ENCODE data around the gene RAB11FIP5. TPM values are rescaled to one million over a fixed set of nuclear protein-coding genes. Genes with fewer than 3 reads are reported as not detected.

Gene RAB11FIP5
- total and polyA plus RNA-seq, 2 of the 4 experiments (the other 2 are of a cell fraction) = 21.5 to 34.5 TPM

- intact Hi-C loops (cut with micrococcal nuclease) (no loop called here), in situ Hi-C loops (cut with MboI; ENCODE audit: low sequenced_read_pairs) (no loop called here), dilution Hi-C loops (cut with HindIII; ENCODE audit: low sequenced_read_pairs, unreplicated experiment) (no loop called here)
- ATAC-seq (ENCODE audit: low read depth) = no peak
- Histone ChIP-seq H3K79me1 (ENCODE audit: low read depth in 1 of 2, low read length in 2 of 2) (peaks cover 14 to 33% of the 10 kb centered on the region in 2 experiments), H3K56ac (ENCODE audit: extremely low read depth, insufficient read depth, low read length) (no peak overlapping the region), H3K4ac (ENCODE audit: low read depth, low read length) (no peak overlapping the region), H4K20me1 (ENCODE audit: insufficient read depth, low read length) (peaks cover 24% of the 10 kb centered on the region), H2AK5ac (ENCODE audit: low read depth, low read length) (no peak overlapping the region), H3K27ac (ENCODE audit: insufficient read depth, low read length) (no peak overlapping the region), H2AFZ (replicated peaks; ENCODE audit: low read length, poor library complexity) (no peak overlapping the region), H3K4me2 (ENCODE audit: low read depth, low read length) (no peak overlapping the region), H4K5ac (ENCODE audit: low read depth, low read length) (no peak overlapping the region), H3K4me1 (ENCODE audit: control insufficient read depth, insufficient read depth, low read length) (peaks cover 4% of the 10 kb centered on the region; the same call in 1 of the 2 replicates), H3K18ac (ENCODE audit: low read depth, low read length) (no peak overlapping the region), H2BK120ac (ENCODE audit: low read depth, low read length) (no peak overlapping the region), H3K36me3 (ENCODE audit: control insufficient read depth, insufficient read depth, low read length) (peaks cover 44% of the 10 kb centered on the region), H3K9me1 (ENCODE audit: insufficient read depth, low read length) (no peaks in the 10 kb centered on the region), H3K4me3 (ENCODE audit: insufficient read depth, low read depth, low read length) (no peak overlapping the region), H2BK20ac (ENCODE audit: low read depth, low read length) (no peak overlapping the region), H3K9ac (ENCODE audit: low read depth, low read length) (no peak overlapping the region), H4K91ac (ENCODE audit: insufficient read depth, low read depth, low read length) (no peak overlapping the region), H3K14ac (replicated peaks; ENCODE audit: low read depth, low read length) (no peak overlapping the region), H4K8ac (ENCODE audit: low read depth in 2 of 2, low read length in 2 of 2) (no peak overlapping the region), H3K23ac (ENCODE audit: low read depth, low read length) (no peak overlapping the region), H3K9me3 (ENCODE audit: control insufficient read depth, insufficient read depth, low read length) (no peaks in the 10 kb centered on the region), H2BK15ac (ENCODE audit: low read depth, low read length) (no peak overlapping the region), H2BK5ac (ENCODE audit: low read depth, low read length, poor library complexity, severe bottlenecking) (no peak overlapping the region), H2AK9ac (replicated peaks; ENCODE audit: low read depth, low read length, poor library complexity) (no peak overlapping the region), H3K27me3 (ENCODE audit: control insufficient read depth, insufficient read depth, low read length) (no peaks in the 10 kb centered on the region)
- no TSS peak for BruUV-seq (replicated peaks)
- TF ChIP-seq CHD1 (IDR thresholded peaks at IDR 0.05; ENCODE audit: low read depth, low read length) (no peak), ELK1 (IDR thresholded peaks at IDR 0.05; ENCODE audit: borderline replicate concordance, low read depth, low read length) (no peak), POLR2A (IDR thresholded peaks at IDR 0.05; ENCODE audit: low read depth, low read length) (no peak), MAZ (IDR thresholded peaks at IDR 0.05; ENCODE audit: borderline replicate concordance, low read depth, low read length) (no peak)
- WGBS, 2 experiments (ENCODE audit: extremely low coverage in 2 of 2, insufficient read length in 1 of 2) = 92% methylated on average over 17 of the region's 23 CpGs; no CpG with 5 or more reads in 1 of the 2 experiments
- DNase-seq = peak; percentile 46
- ChIA-PET POLR2A (ENCODE audit: unreplicated experiment) (no interaction called here), CTCF (no interaction called here)
These were observed 37.0 kb downstream of the RAB11FIP5 start for GRCh38 chr2:73075477-73076373.
